Astrocyte of the cerebellum (primary cell): ENCODE data around the gene SYNE2.

Source experiments
- DNase-seq: peaks from one replicate; pipeline ENCODE4 v3.0.0-alpha.2; 2011; ENCODE audit warnings: low read depth
- H3K4me3 ChIP-seq: 2 replicates; pipeline ENCODE4 v1.5.1; 2011; ENCODE audit warnings: mild to moderate bottlenecking, low read depth, low read length, moderate library complexity
- CTCF ChIP-seq: IDR thresholded peaks from 2 replicates; pipeline ENCODE4 v1.5.1; 2012; ENCODE audit warnings: low read length, low read depth, moderate library complexity, mild to moderate bottlenecking; ENCODE audit errors: missing control alignments
- in situ Hi-C: cut with HindIII; loops from 2 replicates; pipeline ENCODE4 v1.10.0; 2017; ENCODE audit warnings: low sequenced_read_pairs

Gene SYNE2

GRCh38 chr14:64061115-64061514, 208.3 kb downstream of the SYNE2 start:
- H3K4me3 ChIP-seq, result no peak overlapping the region
- no peak for TF ChIP-seq CTCF
- in situ Hi-C loops, result no loop called here
- DNase-seq, result no peak

- in situ Hi-C loops, result no loop called here
- DNase-seq, result no peak
- no peak overlapping the region for H3K4me3 ChIP-seq
- TF ChIP-seq CTCF, result no peak
Measured at GRCh38 chr14:64061706-64062105, 208.9 kb downstream of the SYNE2 start.

- TF ChIP-seq CTCF, result no peak
- DNase-seq, result no peak
- in situ Hi-C loops, result no loop called here
- no peak overlapping the region for H3K4me3 ChIP-seq
Measured at GRCh38 chr14:64062381-64063115, 209.7 kb downstream of the SYNE2 start.

- DNase-seq, result no peak
- TF ChIP-seq CTCF, result no peak
- in situ Hi-C loops, result no loop called here
- H3K4me3 ChIP-seq, result no peak overlapping the region
Measured at GRCh38 chr14:64064447-64064846, 211.6 kb downstream of the SYNE2 start.

GRCh38 chr14:64069634-64070359, 217.0 kb downstream of the SYNE2 start:
- no peak for TF ChIP-seq CTCF
- no peak for DNase-seq
- no peak overlapping the region for H3K4me3 ChIP-seq
- in situ Hi-C loops, result no loop called here

GRCh38 chr14:64074961-64075612, 222.3 kb downstream of the SYNE2 start:
- peak; percentile 4 for DNase-seq
- in situ Hi-C loops, result no loop called here
- H3K4me3 ChIP-seq, result no peak overlapping the region
- TF ChIP-seq CTCF, result no peak
